GM12801 (cell line): ENCODE data around the gene C10orf90.

Experiments used
- CTCF ChIP-seq: IDR thresholded peaks from one replicate; pipeline ENCODE4 v1.5.1; 2011; ENCODE audit warnings: control low read depth; ENCODE audit not compliant: insufficient read length; ENCODE audit errors: extremely low read depth

The C10orf90 gene

GRCh38 chr10:126702181-126702580 is 31.7 kb upstream of the C10orf90 start:
- no peak for TF ChIP-seq CTCF

GRCh38 chr10:126701526-126701925 is 31.0 kb upstream of the C10orf90 start:
- TF ChIP-seq CTCF, result no peak

- TF ChIP-seq CTCF, result no peak
Measured at GRCh38 chr10:126696684-126697083, 26.2 kb upstream of the C10orf90 start.

GRCh38 chr10:126691456-126691855 is 21.0 kb upstream of the C10orf90 start:
- TF ChIP-seq CTCF, result no peak

GRCh38 chr10:126690534-126690933 is 20.0 kb upstream of the C10orf90 start:
- no peak for TF ChIP-seq CTCF

GRCh38 chr10:126689461-126689994 is 19.0 kb upstream of the C10orf90 start:
- TF ChIP-seq CTCF, result no peak

- TF ChIP-seq CTCF, result no peak
Measured at GRCh38 chr10:126687121-126687606, 16.7 kb upstream of the C10orf90 start.
